Prostate gland (tissue), 2 donors: ENCODE data around the gene CA9. TPM values are rescaled to one million over a fixed set of nuclear protein-coding genes. Genes with fewer than 3 reads are reported as not detected.
"Not testable (repeated sequence)": the region's sequence is repeated elsewhere in the genome, so short reads cannot be mapped to it uniquely, and the experiment has no call there.

ENCODE experiments used
- DNase-seq: peaks from one replicate; pipeline ENCODE4 v3.0.0-alpha.2; 2019; ENCODE audit warnings: low spot score
- H3K27ac ChIP-seq, 2 donors: fragments of 200-600 bp; sonication (generic); 2 replicates each; pipeline ENCODE4 v1.5.1; 2017 to 2019
- H3K27me3 ChIP-seq: fragments of 200-600 bp; sonication (generic); replicated peaks from 2 replicates; pipeline ENCODE4 v1.5.1; 2019; ENCODE audit not compliant: insufficient read depth
- H3K36me3 ChIP-seq, 2 donors: fragments of 200-600 bp; sonication (generic); 1 replicate in 1 of 2; 2 replicates in 1 of 2; pipeline versions ENCODE4 v1.5.1 to v1.8.1; 2017 to 2019
- H3K4me1 ChIP-seq: fragments of 200-600 bp; sonication (generic); replicated peaks from 2 replicates; pipeline ENCODE4 v1.5.1; 2019
- H3K4me3 ChIP-seq, 2 donors: fragments of 200-600 bp; sonication (generic); 2 replicates each; pipeline ENCODE4 v1.5.1; 2017 to 2019
- H3K9me3 ChIP-seq: fragments of 200-600 bp; sonication (generic); 2 replicates; pipeline ENCODE4 v1.5.1; 2017
- POLR2A ChIP-seq: fragments of 450-650 bp; IDR thresholded peaks from one replicate; pipeline ENCODE4 v1.6.1; 2016; ENCODE audit warnings: antibody characterized with exemption, mild to moderate bottlenecking
- POLR2AphosphoS5 ChIP-seq: sonication (generic); formaldehyde crosslinking; IDR thresholded peaks from one replicate; pipeline ENCODE4 v1.6.1; 2017; ENCODE audit warnings: antibody characterized with exemption
- WGBS: methylation state at CpG from one replicate; pipeline ENCODE4 v1.1.5; 2018; 5-methylcytosine and 5-hydroxymethylcytosine counted together
- intact Hi-C: fragments of 100-400 bp; cut with DNase I; formaldehyde crosslinking; loops from one replicate; pipeline ENCODE4 v1.14.2; 2022
- total RNA-seq, 2 donors: library from RNA; depleted of rRNA; stranded (reverse); fragments of >200 nt; gene quantifications; one replicate each; pipeline ENCODE4 v1.1.0, GENCODE V29; 2016
- TF ChIP-seq, protein P1 (sequence below), 4 experiments: fragments of 200-600 bp in 2 of 4; fragments of 450-650 bp in 2 of 4; sonication (generic) in 2 of 4; IDR thresholded peaks; 1 replicate in 3 of 4; 2 replicates in 1 of 4; pipeline ENCODE4 v1.5.1; 2016 to 2019; ENCODE audit warnings: antibody characterized with exemption in 4 of 4, mild to moderate bottlenecking in 2 of 4, moderate library complexity in 2 of 4

The CA9 gene
- total RNA-seq, 2 donors from 2014 or later: not detected

GRCh38 chr9:35635730-35636129, 38.0 kb upstream of the CA9 start:
- TF ChIP-seq POLR2A: no peak
- TF ChIP-seq POLR2AphosphoS5: no peak
- TF ChIP-seq, protein P1, sequence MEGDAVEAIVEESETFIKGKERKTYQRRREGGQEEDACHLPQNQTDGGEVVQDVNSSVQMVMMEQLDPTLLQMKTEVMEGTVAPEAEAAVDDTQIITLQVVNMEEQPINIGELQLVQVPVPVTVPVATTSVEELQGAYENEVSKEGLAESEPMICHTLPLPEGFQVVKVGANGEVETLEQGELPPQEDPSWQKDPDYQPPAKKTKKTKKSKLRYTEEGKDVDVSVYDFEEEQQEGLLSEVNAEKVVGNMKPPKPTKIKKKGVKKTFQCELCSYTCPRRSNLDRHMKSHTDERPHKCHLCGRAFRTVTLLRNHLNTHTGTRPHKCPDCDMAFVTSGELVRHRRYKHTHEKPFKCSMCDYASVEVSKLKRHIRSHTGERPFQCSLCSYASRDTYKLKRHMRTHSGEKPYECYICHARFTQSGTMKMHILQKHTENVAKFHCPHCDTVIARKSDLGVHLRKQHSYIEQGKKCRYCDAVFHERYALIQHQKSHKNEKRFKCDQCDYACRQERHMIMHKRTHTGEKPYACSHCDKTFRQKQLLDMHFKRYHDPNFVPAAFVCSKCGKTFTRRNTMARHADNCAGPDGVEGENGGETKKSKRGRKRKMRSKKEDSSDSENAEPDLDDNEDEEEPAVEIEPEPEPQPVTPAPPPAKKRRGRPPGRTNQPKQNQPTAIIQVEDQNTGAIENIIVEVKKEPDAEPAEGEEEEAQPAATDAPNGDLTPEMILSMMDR (IDR thresholded peaks at IDR 0.05): no peak
- DNase-seq: no peak
- intact Hi-C loops: no loop called here
- Histone ChIP-seq H3K36me3 (no peaks in the 10 kb centered on the region), H3K9me3 (no peaks in the 10 kb centered on the region), H3K27ac (no peak overlapping the region), H3K4me1 (no peaks in the 10 kb centered on the region), H3K27me3 (no peaks in the 10 kb centered on the region), H3K4me3 (no peak overlapping the region)

GRCh38 chr9:35636135-35636876, 37.4 kb upstream of the CA9 start:
- H3K9me3 ChIP-seq: no peaks in the 10 kb centered on the region
- H3K27me3 ChIP-seq: no peaks in the 10 kb centered on the region
- intact Hi-C loops: no loop called here
- H3K4me1 ChIP-seq: no peaks in the 10 kb centered on the region
- DNase-seq: no peak
- no peak overlapping the region for H3K4me3 ChIP-seq
- 75% methylated on average over 9 of the region's 9 CpGs for WGBS
- H3K36me3 ChIP-seq: no peaks in the 10 kb centered on the region
- TF ChIP-seq POLR2A (no peak), POLR2AphosphoS5 (no peak)
- TF ChIP-seq, protein P1 (IDR thresholded peaks at IDR 0.05): no peak
- H3K27ac ChIP-seq: no peak overlapping the region

DNA sequence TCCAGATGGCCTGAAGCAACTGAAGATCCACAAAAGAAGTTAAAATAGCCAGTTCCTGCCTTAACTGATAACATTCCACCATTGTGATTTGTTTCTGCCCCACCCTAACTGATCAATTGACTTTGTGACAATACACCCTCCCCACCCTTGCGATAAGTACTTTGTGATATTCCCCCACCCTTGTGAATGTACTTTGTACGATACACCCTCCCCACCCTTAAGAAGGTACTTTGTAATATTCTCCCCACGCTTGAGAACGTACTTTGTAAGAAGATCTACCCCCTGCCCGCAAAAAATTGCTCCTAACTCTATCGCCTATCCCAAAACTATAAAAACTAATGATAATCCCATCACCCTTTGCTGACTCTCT, 36.9 kb upstream of the CA9 start:
- H3K9me3 ChIP-seq, H3K27me3 ChIP-seq, H3K27ac ChIP-seq, DNase-seq, H3K4me1 ChIP-seq, intact Hi-C loops, H3K4me3 ChIP-seq, H3K36me3 ChIP-seq: not testable (repeated sequence)
- WGBS: 79% methylated on average over 6 of the region's 6 CpGs

GRCh38 chr9:35637427-35637955, 36.2 kb upstream of the CA9 start:
- H3K27ac ChIP-seq, intact Hi-C loops, H3K4me1 ChIP-seq, H3K36me3 ChIP-seq, DNase-seq, H3K4me3 ChIP-seq, H3K9me3 ChIP-seq, H3K27me3 ChIP-seq: not testable (repeated sequence)
- 92% methylated on average over 9 of the region's 9 CpGs for whole genome bisulfite sequencing

GRCh38 chr9:35638751-35639150, 35.0 kb upstream of the CA9 start:
- H3K27me3 ChIP-seq, DNase-seq, intact Hi-C loops, H3K9me3 ChIP-seq, H3K4me3 ChIP-seq, H3K4me1 ChIP-seq, H3K27ac ChIP-seq, H3K36me3 ChIP-seq: not testable (repeated sequence)
- WGBS: 85% methylated on average over 7 of the region's 8 CpGs

GRCh38 chr9:35639225-35639624, 34.5 kb upstream of the CA9 start:
- DNase-seq, intact Hi-C loops, H3K4me3 ChIP-seq, H3K27me3 ChIP-seq, H3K9me3 ChIP-seq, H3K36me3 ChIP-seq, H3K27ac ChIP-seq, H3K4me1 ChIP-seq: not testable (repeated sequence)
- WGBS: 42% methylated on average over 1 of the region's 1 CpG

- H3K27ac ChIP-seq: no peak overlapping the region
- no peaks in the 10 kb centered on the region for H3K27me3 ChIP-seq
- 91% methylated on average over 1 of the region's 1 CpG for WGBS
- H3K4me3 ChIP-seq: no peak overlapping the region
- DNase-seq: no peak
- H3K36me3 ChIP-seq: no peaks in the 10 kb centered on the region
- TF ChIP-seq, protein P1 (IDR thresholded peaks at IDR 0.05): no peak
- TF ChIP-seq POLR2A: no peak
- no peak for TF ChIP-seq POLR2AphosphoS5
- H3K9me3 ChIP-seq: no peaks in the 10 kb centered on the region
- no peaks in the 10 kb centered on the region for H3K4me1 ChIP-seq
- intact Hi-C loops: loop anchor here (10.0 kb wide), 1 partner anchor 155 kb away; no protein-coding TSS in a partner anchor
Observed at GRCh38 chr9:35639631-35640030, 34.1 kb upstream of the CA9 start.

GRCh38 chr9:35640431-35640830, 33.3 kb upstream of the CA9 start:
- not testable (repeated sequence) for H3K27me3 ChIP-seq, H3K4me3 ChIP-seq, H3K27ac ChIP-seq, H3K4me1 ChIP-seq, H3K36me3 ChIP-seq, H3K9me3 ChIP-seq, DNase-seq
- intact Hi-C loops: loop anchor here (10.0 kb wide), 1 partner anchor 156 kb away; no protein-coding TSS in a partner anchor
- WGBS: 97% methylated on average over 15 of the region's 15 CpGs

DNA sequence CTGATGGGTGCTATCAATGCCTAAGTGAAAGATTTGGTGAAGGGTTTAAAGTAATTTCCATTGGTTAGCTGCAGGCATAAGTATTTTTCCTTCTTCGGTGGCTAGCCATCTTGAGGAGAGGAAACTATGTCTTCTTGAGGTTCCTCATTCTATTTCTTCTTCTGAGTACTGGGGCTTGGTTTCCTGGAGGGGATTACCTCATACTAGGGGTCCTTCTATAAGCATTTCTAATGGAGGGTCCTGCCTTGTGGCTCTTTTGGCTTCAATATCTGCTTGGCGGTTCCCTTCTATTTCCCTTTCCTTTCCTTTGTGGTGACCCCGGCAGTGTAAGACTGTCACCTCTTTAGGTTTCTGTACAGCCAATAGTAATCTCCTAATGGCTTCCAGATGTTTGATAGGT, 32.2 kb upstream of the CA9 start:
- H3K36me3 ChIP-seq, DNase-seq, H3K4me3 ChIP-seq, H3K27me3 ChIP-seq, H3K9me3 ChIP-seq, H3K27ac ChIP-seq, H3K4me1 ChIP-seq: not testable (repeated sequence)
- WGBS: 96% methylated on average over 3 of the region's 3 CpGs
- intact Hi-C loops: loop anchor here (10.0 kb wide), 1 partner anchor 157 kb away; no protein-coding TSS in a partner anchor
